Stimulated activated CD8-positive, alpha-beta memory T cell treated with anti-CD3 and anti-CD28 coated beads, Interleukin-15, amount 100 ng/mL, for 4 hours (primary cell): Measurements from ENCODE around the gene GALNT11.
"Not testable (repeated sequence)": the region's sequence is repeated elsewhere in the genome, so short reads cannot be mapped to it uniquely, and the experiment has no call there.

Experiments
- DNase-seq, 2 donors: peaks; one replicate each; pipeline ENCODE4 v3.0.0-alpha.2; 2020; ENCODE audit warnings: low read depth in 2 of 2

The GALNT11 gene

GRCh38 chr7:152075379-152075778, 49.9 kb downstream of the GALNT11 start:
- DNase-seq, result not testable (repeated sequence)

- DNase-seq, result no peak
Measured at GRCh38 chr7:152076324-152076821, 50.9 kb downstream of the GALNT11 start.

DNA sequence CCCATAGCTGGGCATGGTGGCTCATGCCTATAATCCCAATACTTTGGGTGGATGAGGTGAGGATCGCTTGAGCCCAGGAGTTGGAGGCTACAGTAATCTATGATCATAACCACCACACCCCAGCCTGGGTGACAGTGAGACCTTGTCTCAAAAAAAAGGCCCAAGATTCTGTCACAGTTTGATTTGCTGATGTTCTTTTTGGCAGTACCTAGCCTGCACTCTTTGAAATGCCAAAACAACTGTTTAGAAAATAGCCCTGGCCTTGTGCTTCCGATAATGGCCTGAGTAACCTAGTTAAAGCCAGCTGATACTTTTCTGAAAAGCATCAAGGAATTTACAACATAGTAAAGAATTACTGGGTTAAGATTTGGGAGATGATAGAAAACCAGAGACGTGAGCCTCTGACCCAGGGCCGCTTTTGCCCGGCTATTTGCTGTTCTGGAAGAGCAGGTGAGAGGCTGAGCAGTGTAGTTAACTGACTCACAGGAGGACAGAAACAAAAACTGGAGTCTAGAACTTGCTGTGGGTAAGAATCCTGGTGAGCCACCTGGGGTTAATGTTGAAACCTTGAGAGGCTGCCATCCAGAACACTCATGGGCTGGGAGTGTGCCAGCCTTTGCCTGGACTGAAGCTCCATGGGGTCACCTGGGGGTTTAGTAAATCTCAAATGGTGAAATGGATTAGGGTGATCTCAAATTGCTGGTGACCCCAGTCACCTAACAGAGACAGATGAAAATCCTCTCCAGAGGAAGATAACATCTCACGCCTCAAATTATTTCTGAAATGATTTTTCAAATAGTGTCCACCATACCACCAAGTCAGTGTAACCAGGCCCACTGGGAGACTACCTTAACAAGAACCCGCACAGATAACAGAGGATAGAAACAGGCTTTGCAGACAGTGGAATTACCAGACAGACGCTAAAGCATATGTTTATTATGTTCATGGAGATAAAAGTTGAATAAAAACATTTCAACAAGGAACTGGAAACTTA, 51.8 kb downstream of the GALNT11 start:
- no peak for DNase-seq

GRCh38 chr7:152078025-152078424, 52.6 kb downstream of the GALNT11 start:
- no peak for DNase-seq

DNA sequence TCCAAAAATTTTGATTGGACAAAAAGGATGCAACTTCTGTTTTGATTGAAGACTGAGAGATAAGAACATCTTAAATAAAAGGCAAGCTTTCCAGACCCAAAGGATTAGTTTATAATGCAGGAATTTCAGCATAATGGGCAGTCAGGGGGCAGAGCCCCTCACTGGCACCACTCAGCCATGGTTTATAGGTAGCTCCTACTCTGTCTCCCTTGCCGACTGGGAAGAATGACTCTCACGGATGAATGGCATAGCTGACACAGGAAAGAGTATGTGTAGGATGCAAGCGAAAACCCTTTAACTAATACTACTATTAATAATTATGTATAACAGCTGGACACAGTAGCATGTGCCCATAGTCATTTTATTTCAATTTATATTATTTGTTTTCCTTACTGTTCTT, 53.3 kb downstream of the GALNT11 start:
- no peak for DNase-seq

DNA sequence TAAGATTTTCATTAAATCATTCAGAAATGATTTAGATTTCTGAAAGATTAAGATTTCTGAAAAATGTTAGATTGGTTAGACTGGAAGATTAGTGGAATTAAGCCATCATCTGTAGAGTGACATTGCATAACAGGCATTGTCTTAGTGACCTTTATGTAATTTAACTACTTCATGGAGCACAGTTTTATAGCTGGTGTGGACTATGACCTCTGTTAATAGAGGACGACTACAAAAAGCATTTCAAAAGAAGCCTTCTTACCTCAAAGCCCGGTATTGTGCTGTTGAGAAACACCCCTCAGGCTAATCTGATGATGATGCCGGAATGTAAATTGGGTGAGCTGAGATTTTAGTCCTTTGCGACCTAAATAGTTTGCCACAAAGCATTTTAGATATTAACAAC, 55.6 kb downstream of the GALNT11 start:
- no peak for DNase-seq

DNA sequence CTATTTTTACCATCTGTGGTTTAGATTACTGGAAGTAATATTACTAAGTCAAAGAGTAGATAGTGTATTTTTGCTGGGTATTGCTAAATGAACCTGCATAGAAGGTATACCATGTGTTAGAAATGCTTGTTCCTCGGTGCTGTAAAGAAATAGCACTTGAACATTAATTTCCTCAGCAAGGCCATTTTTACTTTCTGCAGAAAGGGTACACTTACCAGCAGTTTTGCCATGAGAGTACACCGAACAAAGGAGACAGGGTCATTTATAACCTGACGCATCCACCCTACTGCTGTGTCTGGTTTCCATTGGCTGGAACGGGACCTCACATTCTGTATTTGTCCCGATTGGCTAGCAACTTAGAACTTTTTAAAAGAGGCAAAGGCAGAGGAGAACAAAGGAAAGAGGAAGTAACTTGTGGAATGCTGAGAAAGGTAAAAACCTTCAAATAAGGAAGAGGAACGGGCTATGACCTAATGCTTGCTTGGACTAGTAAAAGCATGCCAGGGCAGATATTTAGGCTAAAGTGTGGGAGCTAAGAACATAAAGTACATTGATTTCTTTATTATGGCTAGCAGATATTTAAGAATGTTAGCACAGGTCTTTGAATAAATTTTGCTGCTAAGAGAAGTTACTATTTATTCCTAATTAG, 56.7 kb downstream of the GALNT11 start:
- not testable (repeated sequence) for DNase-seq

GRCh38 chr7:152085131-152085530, 59.7 kb downstream of the GALNT11 start:
- DNase-seq, result no peak

DNA sequence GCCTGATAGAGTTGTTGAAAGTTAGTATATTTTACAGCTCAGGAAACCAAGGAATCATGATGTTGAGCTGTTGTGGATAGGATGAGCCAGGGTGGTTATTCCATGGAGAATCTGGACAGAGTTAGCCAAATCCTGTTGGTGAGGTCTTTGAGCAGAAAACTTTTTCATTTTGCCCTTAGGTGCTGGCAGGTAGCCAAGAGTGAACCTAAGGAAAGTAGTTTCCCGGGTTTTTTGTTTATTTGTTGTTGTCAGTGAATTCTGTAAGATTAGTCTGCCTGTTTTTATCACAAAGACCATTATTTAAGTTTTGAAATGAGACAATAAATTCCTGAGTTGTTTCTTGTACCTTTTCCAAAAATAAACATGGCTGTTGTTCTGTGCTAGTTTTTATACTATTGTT, 61.0 kb downstream of the GALNT11 start:
- DNase-seq, result no peak

DNA sequence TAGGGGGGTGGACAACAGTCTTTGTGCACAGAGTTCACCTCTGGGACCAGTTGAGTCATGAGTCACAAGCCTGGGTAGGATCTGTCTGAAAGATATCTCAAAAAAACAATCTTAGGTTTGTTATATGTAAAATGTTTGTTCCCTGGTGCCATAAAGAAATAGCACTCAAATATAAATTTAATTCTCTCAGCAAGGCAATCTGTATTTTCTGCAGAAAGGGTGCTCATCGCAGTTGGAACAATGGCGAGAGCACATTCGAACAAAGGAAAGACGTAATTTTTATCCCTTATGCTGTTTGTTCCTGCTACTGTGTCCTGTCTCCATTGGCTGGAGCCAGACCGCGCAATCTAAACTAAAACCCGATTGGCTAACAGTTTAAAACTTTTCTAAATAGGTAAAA, 63.7 kb downstream of the GALNT11 start:
- DNase-seq, result no peak

DNA sequence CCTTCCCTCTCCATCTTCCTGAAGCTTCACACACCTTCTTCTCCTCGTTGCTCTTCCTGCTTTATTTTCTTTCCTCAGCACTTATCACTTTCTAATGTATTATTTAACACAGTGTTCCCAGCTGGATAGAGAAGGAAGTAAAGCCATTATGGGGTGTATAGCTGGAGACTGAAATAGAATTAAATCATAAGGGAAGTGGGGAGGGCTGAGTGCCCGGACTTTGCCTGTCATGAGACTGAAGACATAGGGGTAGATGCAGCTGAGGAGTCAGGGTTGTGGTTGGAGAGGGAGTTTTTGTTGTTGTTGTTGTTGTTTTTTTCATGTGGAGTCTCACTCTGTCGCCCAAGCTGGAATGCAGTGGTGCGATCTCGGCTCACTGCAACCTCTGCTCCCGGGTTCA, 65.3 kb downstream of the GALNT11 start:
- no peak for DNase-seq

DNA sequence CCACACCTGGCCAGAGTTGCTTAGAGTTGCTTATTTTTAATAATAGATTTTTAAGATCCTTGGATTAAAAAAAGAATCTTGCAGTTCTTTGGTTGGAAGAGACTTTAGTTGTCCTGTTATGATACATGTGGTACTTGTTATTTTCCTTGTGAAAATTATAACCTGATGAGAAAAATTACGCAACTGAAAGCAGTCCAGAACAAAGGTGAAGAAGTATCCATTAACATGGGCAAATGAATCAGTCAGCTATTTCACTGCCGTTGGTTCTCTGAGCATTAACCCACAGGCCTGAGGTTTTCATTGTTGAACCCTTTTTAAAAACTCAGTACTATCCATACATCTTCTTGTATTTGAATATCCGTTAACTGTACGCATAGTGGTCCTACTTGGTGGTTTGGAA, 68.2 kb downstream of the GALNT11 start:
- DNase-seq, result no peak

- no peak for DNase-seq
Measured at GRCh38 chr7:152095771-152096170, 70.3 kb downstream of the GALNT11 start.

DNA sequence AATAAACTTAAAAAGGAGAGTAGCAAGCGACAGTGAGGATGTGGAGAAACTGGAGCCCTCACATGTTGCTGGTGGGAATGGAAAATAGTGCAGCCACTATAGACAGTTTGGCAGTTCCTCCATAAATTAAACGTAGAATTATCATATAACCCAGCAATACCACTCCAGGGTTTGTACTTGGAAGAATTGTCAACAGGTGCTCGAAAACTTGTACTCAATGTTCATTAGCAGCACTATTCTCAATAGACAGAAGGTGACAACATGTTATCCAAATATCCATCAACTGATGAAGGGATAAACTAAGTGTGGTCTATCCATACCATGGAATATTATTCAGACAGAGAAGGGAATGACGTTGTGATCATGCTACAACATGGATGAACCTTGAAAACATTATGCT, 71.9 kb downstream of the GALNT11 start:
- no peak for DNase-seq

DNA sequence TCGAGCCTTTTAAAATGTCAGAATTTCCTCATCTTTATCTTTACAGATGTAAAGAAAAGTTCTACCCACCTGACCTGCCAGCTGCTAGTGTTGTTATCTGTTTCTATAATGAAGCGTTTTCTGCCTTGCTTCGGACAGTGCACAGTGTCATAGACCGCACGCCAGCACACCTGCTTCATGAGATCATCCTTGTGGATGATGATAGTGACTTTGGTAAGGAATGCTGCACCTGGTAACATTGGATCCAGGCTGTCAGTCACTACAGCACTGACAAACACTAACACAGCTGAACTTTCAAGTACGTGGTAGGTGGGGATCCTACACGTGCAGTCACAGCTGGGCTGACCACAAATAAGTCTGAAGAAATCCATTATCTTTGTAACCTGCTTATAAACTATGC, 77.6 kb downstream of the GALNT11 start:
- no peak for DNase-seq

GRCh38 chr7:152103691-152104090, 78.2 kb downstream of the GALNT11 start:
- no peak for DNase-seq

- no peak for DNase-seq
Measured at GRCh38 chr7:152105205-152105604, 79.7 kb downstream of the GALNT11 start.

DNA sequence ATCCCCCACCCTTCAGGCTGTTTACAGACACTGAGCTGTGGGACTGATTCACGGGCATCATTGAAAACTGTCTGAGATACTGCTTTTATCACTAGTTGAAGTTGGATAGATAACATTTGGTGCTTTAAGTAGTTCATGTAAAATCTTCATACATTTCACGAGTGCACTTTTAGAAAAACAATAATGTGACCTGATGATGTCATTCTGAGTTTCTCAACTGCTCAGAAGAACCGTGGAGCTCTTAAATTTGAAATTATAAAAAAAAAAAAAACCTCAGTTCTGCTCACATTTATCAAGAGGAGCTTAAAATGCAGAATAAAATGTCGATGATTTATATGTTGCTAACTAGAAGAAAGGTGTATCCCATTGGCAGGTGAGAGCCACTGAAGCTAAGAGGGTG, 81.5 kb downstream of the GALNT11 start:
- DNase-seq, result no peak

DNA sequence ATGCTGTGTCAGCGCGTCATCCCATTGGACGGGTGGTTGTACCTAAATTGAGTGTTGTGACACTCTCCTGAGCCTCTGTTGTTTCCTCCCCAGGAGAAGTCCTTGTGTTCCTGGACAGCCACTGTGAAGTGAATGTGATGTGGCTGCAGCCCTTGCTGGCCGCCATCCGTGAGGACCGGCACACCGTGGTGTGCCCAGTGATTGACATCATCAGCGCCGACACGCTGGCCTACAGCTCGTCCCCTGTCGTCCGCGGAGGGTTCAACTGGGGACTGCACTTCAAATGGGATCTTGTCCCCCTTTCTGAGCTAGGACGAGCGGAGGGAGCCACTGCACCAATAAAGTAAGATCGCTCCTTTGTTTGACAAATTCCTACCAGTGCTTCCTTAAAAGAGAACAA, 82.5 kb downstream of the GALNT11 start:
- no peak for DNase-seq

- no peak for DNase-seq
Measured at GRCh38 chr7:152108359-152108758, 82.9 kb downstream of the GALNT11 start.

DNA sequence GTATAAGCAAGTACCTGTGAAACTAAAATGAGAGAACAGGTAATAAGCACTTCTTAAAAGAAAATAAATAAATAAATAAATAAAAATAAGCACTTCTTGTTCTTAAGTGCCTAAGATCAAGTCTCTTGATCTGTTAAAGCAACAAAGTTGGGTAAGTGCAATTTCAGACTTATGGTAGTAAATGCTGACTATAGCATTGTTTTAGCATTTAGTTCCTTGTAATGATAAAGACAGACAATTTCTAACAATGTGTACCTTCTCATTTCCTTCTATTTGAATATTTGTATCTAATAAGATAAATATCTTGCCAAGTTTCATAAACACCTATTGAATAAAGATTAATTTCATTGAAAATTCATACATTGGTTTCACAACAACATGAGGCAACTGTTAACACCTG, 87.4 kb downstream of the GALNT11 start:
- DNase-seq, result no peak

- no peak for DNase-seq
Measured at GRCh38 chr7:152115021-152115718, 89.7 kb downstream of the GALNT11 start.
